OCI-LY1 (cell line): Measurements from ENCODE around the gene RTTN.

Experiments used
- EZH2 ChIP-seq: fragments of 200-600 bp; sonication (generic), shearing (Covaris generic); IDR thresholded peaks from 2 replicates; pipeline ENCODE4 v1.8.0; 2017; ENCODE audit warnings: borderline replicate concordance, mixed run types, mild to moderate bottlenecking, antibody characterized with exemption, low read length, moderate library complexity, mixed read lengths
- TF ChIP-seq, protein P1 (sequence below): fragments of 200-600 bp; sonication (generic), shearing (Covaris generic); IDR thresholded peaks from 2 replicates; pipeline ENCODE4 v1.5.1; 2017; ENCODE audit warnings: mild to moderate bottlenecking, antibody characterized with exemption, low read length, moderate library complexity, mixed read lengths

DNA sequence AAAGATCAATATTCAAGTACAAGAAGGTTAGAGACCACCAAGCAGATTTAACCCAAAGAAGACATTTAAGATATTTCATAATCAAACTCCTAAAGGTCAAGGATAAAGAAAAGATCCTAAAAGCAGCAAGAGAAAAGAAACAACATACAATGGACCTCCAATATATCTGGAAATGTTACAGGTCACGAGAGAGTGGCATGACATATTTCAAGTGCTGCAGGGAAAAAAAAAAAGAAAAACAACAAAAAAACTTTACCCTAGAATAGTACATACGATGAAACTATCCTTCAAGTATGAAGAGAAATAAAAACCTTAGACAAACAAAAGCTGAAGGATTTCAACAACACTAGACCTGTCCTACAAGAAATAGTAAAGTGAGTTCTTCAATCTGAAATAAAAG is 166.3 kb downstream of the RTTN start:
- TF ChIP-seq, protein P1, sequence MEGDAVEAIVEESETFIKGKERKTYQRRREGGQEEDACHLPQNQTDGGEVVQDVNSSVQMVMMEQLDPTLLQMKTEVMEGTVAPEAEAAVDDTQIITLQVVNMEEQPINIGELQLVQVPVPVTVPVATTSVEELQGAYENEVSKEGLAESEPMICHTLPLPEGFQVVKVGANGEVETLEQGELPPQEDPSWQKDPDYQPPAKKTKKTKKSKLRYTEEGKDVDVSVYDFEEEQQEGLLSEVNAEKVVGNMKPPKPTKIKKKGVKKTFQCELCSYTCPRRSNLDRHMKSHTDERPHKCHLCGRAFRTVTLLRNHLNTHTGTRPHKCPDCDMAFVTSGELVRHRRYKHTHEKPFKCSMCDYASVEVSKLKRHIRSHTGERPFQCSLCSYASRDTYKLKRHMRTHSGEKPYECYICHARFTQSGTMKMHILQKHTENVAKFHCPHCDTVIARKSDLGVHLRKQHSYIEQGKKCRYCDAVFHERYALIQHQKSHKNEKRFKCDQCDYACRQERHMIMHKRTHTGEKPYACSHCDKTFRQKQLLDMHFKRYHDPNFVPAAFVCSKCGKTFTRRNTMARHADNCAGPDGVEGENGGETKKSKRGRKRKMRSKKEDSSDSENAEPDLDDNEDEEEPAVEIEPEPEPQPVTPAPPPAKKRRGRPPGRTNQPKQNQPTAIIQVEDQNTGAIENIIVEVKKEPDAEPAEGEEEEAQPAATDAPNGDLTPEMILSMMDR = no peak
- TF ChIP-seq EZH2 = no peak
